ENCODE results near the gene NAT8L. TPM values are rescaled to one million over a fixed set of nuclear protein-coding genes. Genes with fewer than 3 reads are reported as not detected.

NAT8L gene
- total RNA-seq, 1 experiment from 2014 or later, result 13.9 TPM

DNA sequence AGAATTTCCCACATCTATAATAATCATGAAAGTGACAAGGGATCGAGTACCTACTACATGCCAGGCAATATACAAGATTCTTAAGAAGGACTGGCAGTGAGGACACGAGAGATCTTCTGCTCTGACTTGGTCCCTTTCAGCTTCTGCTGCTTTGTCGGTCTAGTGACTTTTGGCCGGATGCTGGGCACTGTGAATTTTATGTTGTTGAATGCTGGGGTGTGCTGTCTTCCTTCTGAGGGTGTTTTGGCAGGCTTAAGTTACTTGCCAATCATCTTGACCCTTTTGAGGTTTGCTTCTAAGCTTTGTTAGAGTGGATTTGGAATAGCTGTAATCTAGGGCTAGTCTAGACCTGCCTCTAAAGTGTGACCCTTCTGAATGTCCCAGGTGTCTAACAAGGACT is 23.5 kb downstream of the NAT8L start:
- no peaks in the 10 kb centered on the region for H3K79me1 ChIP-seq (ENCODE audit: insufficient read depth, low read depth, low read length, poor library complexity, severe bottlenecking)
- H3K4me3 Mint-ChIP-seq, result no peak overlapping the region
- no peak overlapping the region for H4K8ac ChIP-seq (replicated peaks; ENCODE audit: insufficient read length, low read depth, low read length)
- no peaks in the 10 kb centered on the region for H3K23me2 ChIP-seq (ENCODE audit: insufficient read length, low read depth, low read length, poor library complexity, severe bottlenecking)
- H3K4me1 ChIP-seq (ENCODE audit: insufficient read depth, low read length), result no peaks in the 10 kb centered on the region
- no peak overlapping the region for H3K4me2 ChIP-seq (ENCODE audit: insufficient read depth, insufficient read length, low read length)
- no peak overlapping the region for H2BK120ac ChIP-seq (ENCODE audit: low read depth, low read length, poor library complexity, severe bottlenecking)
- H3K18ac ChIP-seq (ENCODE audit: insufficient read length, low read depth, low read length), result no peak overlapping the region
- H3K4ac ChIP-seq (ENCODE audit: low read depth, low read length), result no peak overlapping the region
- no peaks in the 10 kb centered on the region for H3K9me3 ChIP-seq (ENCODE audit: control insufficient read depth, low read depth, low read length)
- H2BK5ac ChIP-seq (ENCODE audit: insufficient read length, low read length), result no peak overlapping the region
- H3K27me3 ChIP-seq (ENCODE audit: insufficient read depth, low read length), result no peaks in the 10 kb centered on the region
- no peak overlapping the region for H3K9ac ChIP-seq (ENCODE audit: extremely low read depth, insufficient read length, low read length)
- H3K27me3 Mint-ChIP-seq (ENCODE audit: low read depth), result peaks cover 8% of the 10 kb centered on the region
- no peaks in the 10 kb centered on the region for H3K36me3 Mint-ChIP-seq (ENCODE audit: insufficient read depth in 1 of 3, low read depth in 3 of 3)
- H3K9me3 Mint-ChIP-seq, result no peaks in the 10 kb centered on the region
- H4K91ac ChIP-seq (ENCODE audit: insufficient read length, low read depth, low read length), result no peak overlapping the region
- peaks cover 0 to 3% of the 10 kb centered on the region in 2 experiments; a peak in 1 of 4 replicates for H3K4me1 Mint-ChIP-seq
- no peak overlapping the region for H3T11ph ChIP-seq (ENCODE audit: low read length)
- no peak overlapping the region for H2BK15ac ChIP-seq (ENCODE audit: low read depth, low read length)
- no peak overlapping the region for H3K56ac ChIP-seq (ENCODE audit: insufficient read length, low read depth, low read length)
- H2AFZ ChIP-seq (ENCODE audit: low read length), result no peak overlapping the region
- no peak overlapping the region for H2AK5ac ChIP-seq (ENCODE audit: insufficient read length, low read length)
- no peaks in the 10 kb centered on the region for H3K79me2 ChIP-seq (ENCODE audit: insufficient read depth, low read length)
- H3K14ac ChIP-seq (ENCODE audit: insufficient read depth, low read length), result no peak overlapping the region
- no peak overlapping the region for H3K27ac Mint-ChIP-seq
- WGBS (ENCODE audit: extremely low coverage, insufficient read length, low lambda C conversion rate), result no CpG with 5 or more reads among the region's 4 CpGs
- H4K5ac ChIP-seq (ENCODE audit: insufficient read length, low read depth, low read length), result no peak overlapping the region
- no peak for DNase-seq
- H2BK12ac ChIP-seq (ENCODE audit: insufficient read length, low read depth, low read length), result no peak overlapping the region
- no peak overlapping the region for H3K27ac ChIP-seq (ENCODE audit: insufficient read length, low read depth, low read length)
- no peak overlapping the region for H2BK20ac ChIP-seq (ENCODE audit: low read depth, low read length, poor library complexity, severe bottlenecking)
- H3K23ac ChIP-seq (ENCODE audit: insufficient read length, low read depth, low read length), result no peak overlapping the region
- no peaks in the 10 kb centered on the region for H4K20me1 ChIP-seq (ENCODE audit: control insufficient read depth, insufficient read depth, insufficient read length)
- TF ChIP-seq, protein P1, sequence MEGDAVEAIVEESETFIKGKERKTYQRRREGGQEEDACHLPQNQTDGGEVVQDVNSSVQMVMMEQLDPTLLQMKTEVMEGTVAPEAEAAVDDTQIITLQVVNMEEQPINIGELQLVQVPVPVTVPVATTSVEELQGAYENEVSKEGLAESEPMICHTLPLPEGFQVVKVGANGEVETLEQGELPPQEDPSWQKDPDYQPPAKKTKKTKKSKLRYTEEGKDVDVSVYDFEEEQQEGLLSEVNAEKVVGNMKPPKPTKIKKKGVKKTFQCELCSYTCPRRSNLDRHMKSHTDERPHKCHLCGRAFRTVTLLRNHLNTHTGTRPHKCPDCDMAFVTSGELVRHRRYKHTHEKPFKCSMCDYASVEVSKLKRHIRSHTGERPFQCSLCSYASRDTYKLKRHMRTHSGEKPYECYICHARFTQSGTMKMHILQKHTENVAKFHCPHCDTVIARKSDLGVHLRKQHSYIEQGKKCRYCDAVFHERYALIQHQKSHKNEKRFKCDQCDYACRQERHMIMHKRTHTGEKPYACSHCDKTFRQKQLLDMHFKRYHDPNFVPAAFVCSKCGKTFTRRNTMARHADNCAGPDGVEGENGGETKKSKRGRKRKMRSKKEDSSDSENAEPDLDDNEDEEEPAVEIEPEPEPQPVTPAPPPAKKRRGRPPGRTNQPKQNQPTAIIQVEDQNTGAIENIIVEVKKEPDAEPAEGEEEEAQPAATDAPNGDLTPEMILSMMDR (conservative IDR thresholded peaks at IDR 0.05), result no peak

All from H9 (cell line).